Calu3 (cell line): ENCODE measurements around the gene RAB8A. TPM values are rescaled to one million over a fixed set of nuclear protein-coding genes. Genes with fewer than 3 reads are reported as not detected.
"Not testable (repeated sequence)": the region's sequence is repeated elsewhere in the genome, so short reads cannot be mapped to it uniquely, and the experiment has no call there.

Experiments
- BruUV-seq: library from RNA; stranded (reverse); fragments of 400-500 nt; replicated peaks from 2 replicates; lab custom pipeline; 2021; lab: Mats Ljungman, UMichigan
- CTCF ChIA-PET: fragments of 300-600 bp; sonication (Branson Sonifier 250); formaldehyde crosslinking; loops from one replicate; lab custom pipeline; 2022; ENCODE audit warnings: antibody characterized with exemption; lab: Charles Lee
- DNase-seq: peaks from one replicate; pipeline ENCODE4 v3.0.0; 2022
- H3K27ac Mint-ChIP-seq: one replicate; pipeline ENCODE4 v1.8.0; 2022; ENCODE audit warnings: mixed read lengths; ENCODE audit not compliant: unreplicated experiment
- H3K27me3 Mint-ChIP-seq: one replicate; pipeline ENCODE4 v1.8.0; 2022; ENCODE audit warnings: mixed read lengths; ENCODE audit not compliant: unreplicated experiment
- H3K36me3 Mint-ChIP-seq: one replicate; pipeline ENCODE4 v1.8.0; 2022; ENCODE audit warnings: mild to moderate bottlenecking, moderate library complexity, mixed read lengths; ENCODE audit not compliant: insufficient read depth, unreplicated experiment
- H3K4me1 Mint-ChIP-seq: one replicate; pipeline ENCODE4 v1.8.0; 2022; ENCODE audit warnings: mild to moderate bottlenecking, low read depth, mixed read lengths; ENCODE audit not compliant: unreplicated experiment
- H3K4me3 Mint-ChIP-seq: one replicate; pipeline ENCODE4 v1.8.0; 2022; ENCODE audit warnings: mild to moderate bottlenecking, low read depth, moderate library complexity, mixed read lengths; ENCODE audit not compliant: unreplicated experiment
- H3K9me3 Mint-ChIP-seq: one replicate; pipeline ENCODE4 v1.8.0; 2022; ENCODE audit warnings: low read depth, mixed read lengths; ENCODE audit not compliant: unreplicated experiment
- CTCF ChIP-seq: fragments of 200-600 bp; IDR thresholded peaks from one replicate; pipeline ENCODE4 v1.8.0; 2022; ENCODE audit warnings: antibody characterized with exemption; ENCODE audit not compliant: unreplicated experiment
- intact Hi-C: fragments of 100-400 bp; cut with micrococcal nuclease; formaldehyde crosslinking; loops from one replicate; pipeline ENCODE4 v1.10.0; 2022; ENCODE audit not compliant: unreplicated experiment
- total RNA-seq: library from RNA; stranded (reverse); gene quantifications from 2 replicates; pipeline ENCODE4 v1.2.3, GENCODE V29; 2022

The RAB8A gene
- total RNA-seq, 1 experiment from 2014 or later, result 77.3 TPM

DNA sequence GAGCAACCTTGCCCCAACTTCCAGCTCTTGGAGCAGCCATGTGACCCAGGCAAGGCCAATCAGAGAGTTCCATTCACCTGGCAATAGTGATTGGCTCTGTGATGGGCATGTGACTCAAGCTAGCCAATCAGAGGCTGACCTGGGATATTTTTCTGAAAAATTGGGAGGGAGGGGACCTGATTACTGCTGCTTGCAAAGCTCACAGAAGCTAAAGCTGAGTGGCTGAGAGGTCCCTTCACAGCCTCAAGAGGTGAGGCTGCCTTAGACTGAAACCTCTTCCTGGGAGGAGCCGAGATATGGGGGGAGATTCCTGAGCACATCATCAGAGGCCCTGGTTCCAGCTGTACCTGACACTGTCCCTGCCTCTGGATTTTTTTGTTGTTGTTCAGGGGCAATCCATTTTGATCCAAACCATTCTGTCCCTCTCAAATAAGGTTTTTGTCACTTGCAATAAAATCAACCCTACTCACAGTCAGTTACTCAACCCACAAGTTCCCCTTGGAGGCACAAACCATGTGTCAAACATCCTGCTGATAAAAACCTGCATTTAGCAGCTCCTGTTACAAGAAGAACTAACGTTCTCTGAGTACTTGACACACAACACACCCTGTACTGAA is 56.9 kb downstream of the RAB8A start:
- no TSS peak for BruUV-seq
- intact Hi-C loops, result no loop called here
- Mint-ChIP-seq H3K9me3 (no peaks in the 10 kb centered on the region), H3K4me3 (no peak overlapping the region), H3K36me3 (no peaks in the 10 kb centered on the region), H3K27me3 (no peaks in the 10 kb centered on the region), H3K4me1 (peaks cover 13% of the 10 kb centered on the region), H3K27ac (no peak overlapping the region)
- CTCF ChIA-PET, result interaction anchor here (0.7 kb wide), 1 partner anchor 1533 kb away, joined by 3 read pairs; no protein-coding TSS in a partner anchor
- DNase-seq, result no peak
- TF ChIP-seq CTCF, result no peak

DNA sequence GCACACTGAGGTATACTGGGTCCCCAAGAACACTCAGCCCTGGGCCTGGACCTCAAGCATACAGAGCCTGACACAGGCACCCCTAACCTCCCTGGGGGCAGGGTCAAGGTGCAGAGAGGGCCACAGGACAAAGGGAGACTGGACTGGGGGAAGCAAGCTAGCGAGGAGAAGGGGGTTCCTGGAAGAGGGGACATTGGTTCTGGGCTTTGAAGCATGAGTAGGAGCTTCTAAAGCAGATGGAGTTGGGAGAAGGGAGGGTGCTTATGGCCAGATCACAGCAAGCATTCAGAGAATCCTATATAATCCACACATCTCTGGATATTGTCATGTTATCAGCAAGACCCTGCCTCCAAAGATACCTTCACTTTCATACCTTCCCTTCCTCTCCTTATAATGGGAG is 58.4 kb downstream of the RAB8A start:
- Mint-ChIP-seq H3K9me3 (no peaks in the 10 kb centered on the region), H3K4me1 (peaks cover 14% of the 10 kb centered on the region), H3K4me3 (no peak overlapping the region), H3K27ac (no peak overlapping the region), H3K27me3 (no peaks in the 10 kb centered on the region), H3K36me3 (no peaks in the 10 kb centered on the region)
- no peak for TF ChIP-seq CTCF
- BruUV-seq, result no TSS peak
- CTCF ChIA-PET, result no interaction called here
- no peak for DNase-seq
- intact Hi-C loops, result no loop called here

DNA sequence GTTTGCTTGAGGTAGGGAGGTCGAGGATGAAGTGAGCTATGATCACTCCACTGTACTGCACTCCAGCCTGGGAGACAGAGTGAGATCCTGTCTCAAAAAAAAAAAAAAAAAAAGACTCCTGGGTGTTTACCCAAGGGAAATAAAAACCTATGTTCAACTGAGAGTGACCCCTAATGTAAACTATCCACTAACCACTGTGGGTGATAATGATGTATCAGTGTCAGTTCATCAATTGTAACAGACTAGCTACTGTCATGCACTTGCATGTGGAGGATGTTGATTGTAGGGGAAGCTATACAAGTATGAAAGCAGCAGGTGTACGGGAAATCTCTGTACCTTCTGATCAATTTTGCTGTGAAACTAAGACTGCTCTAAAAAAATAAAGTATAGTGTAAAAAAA is 64.3 kb downstream of the RAB8A start:
- Mint-ChIP-seq H3K27ac (no peak overlapping the region), H3K9me3 (no peaks in the 10 kb centered on the region), H3K4me3 (no peak overlapping the region), H3K27me3 (no peaks in the 10 kb centered on the region), H3K36me3 (no peaks in the 10 kb centered on the region), H3K4me1 (peaks cover 14% of the 10 kb centered on the region)
- TF ChIP-seq CTCF, result no peak
- BruUV-seq, result no TSS peak
- CTCF ChIA-PET, result no interaction called here
- DNase-seq, result no peak
- intact Hi-C loops, result no loop called here

- H3K4me3 Mint-ChIP-seq, intact Hi-C loops, H3K4me1 Mint-ChIP-seq, H3K27ac Mint-ChIP-seq, H3K27me3 Mint-ChIP-seq, H3K9me3 Mint-ChIP-seq, BruUV-seq, H3K36me3 Mint-ChIP-seq, DNase-seq: not testable (repeated sequence)
- CTCF ChIA-PET, result interaction anchor here (0.6 kb wide), 1 partner anchor 17 kb away, joined by 5 read pairs; no protein-coding TSS in a partner anchor
These were observed 67.2 kb downstream of the RAB8A start for GRCh38 chr19:16178866-16179265.

DNA sequence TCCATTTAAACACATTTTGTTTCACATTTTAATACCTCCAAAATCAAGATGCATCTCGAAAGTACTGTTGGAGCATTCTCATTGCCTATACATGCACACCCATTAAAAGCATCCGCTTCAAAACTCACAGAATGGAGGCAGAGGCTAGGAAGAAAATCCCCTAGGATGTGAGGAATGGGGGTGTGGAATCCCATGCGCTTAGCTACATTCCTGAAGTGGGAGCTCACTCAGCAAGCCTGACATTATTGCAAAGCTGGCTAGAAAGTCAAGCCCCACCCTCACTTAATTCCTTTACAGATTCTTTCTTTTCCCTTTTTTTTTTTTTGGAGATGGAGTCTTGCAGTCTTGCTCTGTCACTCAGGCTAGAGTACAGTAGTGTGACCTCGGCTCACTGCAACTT is 68.9 kb downstream of the RAB8A start:
- no TSS peak for BruUV-seq
- Mint-ChIP-seq H3K4me3 (no peak overlapping the region), H3K27me3 (no peaks in the 10 kb centered on the region), H3K9me3 (no peaks in the 10 kb centered on the region), H3K27ac (no peak overlapping the region), H3K36me3 (peaks cover 18% of the 10 kb centered on the region), H3K4me1 (no peaks in the 10 kb centered on the region)
- intact Hi-C loops, result loop anchor here (5.0 to 10.0 kb wide), 4 partner anchors 66 to 346 kb away; partner anchors contain the start of gene RAB8A
- TF ChIP-seq CTCF, result no peak
- CTCF ChIA-PET, result interaction anchor here (0.9 kb wide), 1 partner anchor 155 kb away, joined by 3 read pairs; no protein-coding TSS in a partner anchor
- DNase-seq, result no peak
